ENCODE measurements around the gene EAPP.
"Not testable (repeated sequence)": the region's sequence is repeated elsewhere in the genome, so short reads cannot be mapped to it uniquely, and the experiment has no call there.

DNA sequence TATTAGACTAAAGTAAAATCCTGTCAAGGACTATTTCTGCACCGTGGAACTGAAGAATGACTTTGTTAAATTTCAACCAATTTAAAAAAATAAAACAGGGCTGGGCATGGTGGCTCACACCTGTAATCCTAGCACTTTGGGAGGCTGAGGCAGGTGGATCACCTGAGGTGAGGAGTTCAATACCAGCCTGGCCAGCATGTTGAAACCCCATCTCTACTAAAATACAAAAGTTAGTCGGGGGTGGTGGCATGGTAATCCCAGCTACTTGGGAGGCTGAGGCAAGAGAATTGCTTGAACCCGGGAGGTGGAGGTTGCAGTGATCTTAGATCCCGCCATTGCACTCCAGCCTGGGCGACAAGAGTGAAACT is 34.4 kb downstream of the EAPP start:
- not testable (repeated sequence) for TF ChIP-seq CTCF (conservative IDR thresholded peaks at IDR 0.05; ENCODE audit: low read length); EZH2phosphoT487 (IDR thresholded peaks at IDR 0.05; ENCODE audit: borderline replicate concordance, low read depth, low read length)

Data from OCI-LY7 (cell line).